ENCODE measurements around the gene DBI. TPM values are rescaled to one million over a fixed set of nuclear protein-coding genes. Genes with fewer than 3 reads are reported as not detected.

Gene DBI
- total and polyA plus RNA-seq, 2 experiments from 2014 or later: 171 to 873 TPM

DNA sequence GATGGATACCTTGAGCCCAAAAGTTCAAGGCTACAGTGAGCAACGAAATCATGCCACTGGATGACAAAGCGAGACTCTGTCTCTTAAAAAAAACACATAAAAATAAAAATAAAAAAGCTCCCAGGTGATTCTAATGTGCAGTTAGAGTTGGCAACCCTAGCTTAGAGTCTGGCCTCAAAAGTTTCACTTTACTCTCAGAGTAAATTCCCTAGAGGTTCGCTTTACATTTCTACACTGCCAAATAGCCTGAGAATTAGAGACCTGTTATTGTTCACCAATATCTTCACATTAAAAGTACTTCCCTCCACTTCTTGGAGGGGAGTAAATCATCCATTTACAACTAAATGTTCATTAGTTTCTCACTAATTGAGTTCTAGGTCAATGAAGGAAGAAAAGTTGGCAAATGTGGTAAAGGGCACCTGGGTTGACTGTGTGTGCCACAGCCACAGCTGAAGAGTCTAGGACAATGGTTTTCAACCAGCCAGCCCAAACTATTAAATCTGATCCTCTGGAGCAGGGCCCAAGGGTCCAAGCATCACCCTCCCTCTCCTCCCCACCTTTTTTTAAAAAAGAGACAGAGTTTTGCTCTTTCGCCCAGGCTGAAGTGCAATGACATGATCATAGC, 49.6 kb downstream of the DBI start:
- 0 out of 3 replicates have a peak, but pooled peaks cover 3% of the 10 kb centered on the region for H3K36me3 Mint-ChIP-seq (ENCODE audit: low read depth)
- Histone ChIP-seq H3F3A (replicated peaks; ENCODE audit: low read depth) (no peaks in the 10 kb centered on the region), H3K27me3 (ENCODE audit: insufficient read depth) (no peaks in the 10 kb centered on the region), H3K79me2 (replicated peaks; ENCODE audit: insufficient read depth) (no peaks in the 10 kb centered on the region), H3K36me3 (ENCODE audit: insufficient read depth) (no peaks in the 10 kb centered on the region), H3K4me2 (no peak overlapping the region), H2AFZ (no peak overlapping the region), H3K27ac (ENCODE audit: low read depth) (no peak overlapping the region), H4K20me1 (replicated peaks; ENCODE audit: insufficient read depth) (no peaks in the 10 kb centered on the region), H3K9me2 (ENCODE audit: insufficient read depth) (no peaks in the 10 kb centered on the region), H3K4me3 (no peak overlapping the region), H3K4me1 (ENCODE audit: insufficient read depth) (no peaks in the 10 kb centered on the region)
- no peak for ATAC-seq
- no peak overlapping the region for H3K27ac Mint-ChIP-seq
- no peaks in the 10 kb centered on the region; the same call in 2 of the 3 replicates for H3K4me1 Mint-ChIP-seq
- no peak for DNase-seq (ENCODE audit: low spot score)
- no peaks in the 10 kb centered on the region for H3K27me3 Mint-ChIP-seq (ENCODE audit: insufficient read depth, low read depth, poor library complexity)
- TF ChIP-seq ZNF331 (CRISPR knock-in tag; IDR thresholded peaks at IDR 0.05; ENCODE audit: low read depth) (no peak), NANOG (IDR thresholded peaks at IDR 0.05; ENCODE audit: borderline replicate concordance) (no peak), POLR2AphosphoS5 (IDR thresholded peaks at IDR 0.05; ENCODE audit: low read depth) (no peak), EZH2phosphoT487 (IDR thresholded peaks at IDR 0.05; ENCODE audit: unreplicated experiment) (no peak), ZNF114 (CRISPR knock-in tag; IDR thresholded peaks at IDR 0.05) (no peak)
- TF ChIP-seq, protein P1, sequence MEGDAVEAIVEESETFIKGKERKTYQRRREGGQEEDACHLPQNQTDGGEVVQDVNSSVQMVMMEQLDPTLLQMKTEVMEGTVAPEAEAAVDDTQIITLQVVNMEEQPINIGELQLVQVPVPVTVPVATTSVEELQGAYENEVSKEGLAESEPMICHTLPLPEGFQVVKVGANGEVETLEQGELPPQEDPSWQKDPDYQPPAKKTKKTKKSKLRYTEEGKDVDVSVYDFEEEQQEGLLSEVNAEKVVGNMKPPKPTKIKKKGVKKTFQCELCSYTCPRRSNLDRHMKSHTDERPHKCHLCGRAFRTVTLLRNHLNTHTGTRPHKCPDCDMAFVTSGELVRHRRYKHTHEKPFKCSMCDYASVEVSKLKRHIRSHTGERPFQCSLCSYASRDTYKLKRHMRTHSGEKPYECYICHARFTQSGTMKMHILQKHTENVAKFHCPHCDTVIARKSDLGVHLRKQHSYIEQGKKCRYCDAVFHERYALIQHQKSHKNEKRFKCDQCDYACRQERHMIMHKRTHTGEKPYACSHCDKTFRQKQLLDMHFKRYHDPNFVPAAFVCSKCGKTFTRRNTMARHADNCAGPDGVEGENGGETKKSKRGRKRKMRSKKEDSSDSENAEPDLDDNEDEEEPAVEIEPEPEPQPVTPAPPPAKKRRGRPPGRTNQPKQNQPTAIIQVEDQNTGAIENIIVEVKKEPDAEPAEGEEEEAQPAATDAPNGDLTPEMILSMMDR (conservative IDR thresholded peaks at IDR 0.05; ENCODE audit: low read depth in 2 of 2): no peak
- no peak overlapping the region for H3K4me3 Mint-ChIP-seq
- H3K9me3 Mint-ChIP-seq: peaks cover 16% of the 10 kb centered on the region

DNA sequence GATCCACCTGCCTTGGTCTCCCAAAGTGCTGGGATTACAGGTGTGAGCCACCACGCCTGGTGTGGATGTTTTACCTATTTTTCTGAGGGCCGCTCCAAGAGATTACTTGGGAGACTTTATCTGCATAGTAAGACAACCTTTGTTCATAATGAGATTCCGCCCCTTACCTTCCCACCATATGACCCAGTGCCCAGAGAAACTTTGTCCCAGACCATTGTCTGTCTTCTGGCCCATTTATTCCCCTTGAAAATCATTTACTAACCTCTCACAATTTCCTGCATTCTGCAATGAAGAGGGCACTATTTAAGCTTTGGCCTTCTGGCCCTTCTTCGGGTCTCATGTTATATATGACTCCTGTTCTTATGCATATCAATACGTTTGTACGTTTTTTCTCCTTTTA, 51.1 kb downstream of the DBI start:
- Histone ChIP-seq H3F3A (replicated peaks; ENCODE audit: low read depth) (no peaks in the 10 kb centered on the region), H3K4me2 (no peak overlapping the region), H3K9me2 (ENCODE audit: insufficient read depth) (no peaks in the 10 kb centered on the region), H3K4me1 (ENCODE audit: insufficient read depth) (no peaks in the 10 kb centered on the region), H3K4me3 (no peak overlapping the region), H3K36me3 (ENCODE audit: insufficient read depth) (no peaks in the 10 kb centered on the region), H3K27ac (ENCODE audit: low read depth) (no peak overlapping the region), H2AFZ (no peak overlapping the region), H3K79me2 (replicated peaks; ENCODE audit: insufficient read depth) (no peaks in the 10 kb centered on the region), H4K20me1 (replicated peaks; ENCODE audit: insufficient read depth) (no peaks in the 10 kb centered on the region), H3K27me3 (ENCODE audit: insufficient read depth) (no peaks in the 10 kb centered on the region)
- Mint-ChIP-seq H3K36me3 (ENCODE audit: low read depth) (peaks cover 8% of the 10 kb centered on the region; the same call in 1 of the 3 replicates), H3K27ac (no peak overlapping the region), H3K4me1 (peaks cover 6% of the 10 kb centered on the region; the same call in 2 of the 3 replicates), H3K27me3 (ENCODE audit: insufficient read depth, low read depth, poor library complexity) (no peaks in the 10 kb centered on the region), H3K9me3 (peaks cover 29% of the 10 kb centered on the region), H3K4me3 (no peak overlapping the region)
- no peak for ATAC-seq
- TF ChIP-seq POLR2AphosphoS5 (IDR thresholded peaks at IDR 0.05; ENCODE audit: low read depth) (no peak), STAT1 (IDR thresholded peaks at IDR 0.05; ENCODE audit: unreplicated experiment) (no peak), EZH2phosphoT487 (IDR thresholded peaks at IDR 0.05; ENCODE audit: unreplicated experiment) (no peak), NANOG (IDR thresholded peaks at IDR 0.05; ENCODE audit: borderline replicate concordance) (no peak), EZH2 (IDR thresholded peaks at IDR 0.05; ENCODE audit: low read depth, unreplicated experiment) (no peak), ZNF331 (CRISPR knock-in tag; IDR thresholded peaks at IDR 0.05; ENCODE audit: low read depth) (no peak)
- TF ChIP-seq, protein P2, sequence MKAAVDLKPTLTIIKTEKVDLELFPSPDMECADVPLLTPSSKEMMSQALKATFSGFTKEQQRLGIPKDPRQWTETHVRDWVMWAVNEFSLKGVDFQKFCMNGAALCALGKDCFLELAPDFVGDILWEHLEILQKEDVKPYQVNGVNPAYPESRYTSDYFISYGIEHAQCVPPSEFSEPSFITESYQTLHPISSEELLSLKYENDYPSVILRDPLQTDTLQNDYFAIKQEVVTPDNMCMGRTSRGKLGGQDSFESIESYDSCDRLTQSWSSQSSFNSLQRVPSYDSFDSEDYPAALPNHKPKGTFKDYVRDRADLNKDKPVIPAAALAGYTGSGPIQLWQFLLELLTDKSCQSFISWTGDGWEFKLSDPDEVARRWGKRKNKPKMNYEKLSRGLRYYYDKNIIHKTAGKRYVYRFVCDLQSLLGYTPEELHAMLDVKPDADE (IDR thresholded peaks at IDR 0.05): no peak
- TF ChIP-seq, protein P3, sequence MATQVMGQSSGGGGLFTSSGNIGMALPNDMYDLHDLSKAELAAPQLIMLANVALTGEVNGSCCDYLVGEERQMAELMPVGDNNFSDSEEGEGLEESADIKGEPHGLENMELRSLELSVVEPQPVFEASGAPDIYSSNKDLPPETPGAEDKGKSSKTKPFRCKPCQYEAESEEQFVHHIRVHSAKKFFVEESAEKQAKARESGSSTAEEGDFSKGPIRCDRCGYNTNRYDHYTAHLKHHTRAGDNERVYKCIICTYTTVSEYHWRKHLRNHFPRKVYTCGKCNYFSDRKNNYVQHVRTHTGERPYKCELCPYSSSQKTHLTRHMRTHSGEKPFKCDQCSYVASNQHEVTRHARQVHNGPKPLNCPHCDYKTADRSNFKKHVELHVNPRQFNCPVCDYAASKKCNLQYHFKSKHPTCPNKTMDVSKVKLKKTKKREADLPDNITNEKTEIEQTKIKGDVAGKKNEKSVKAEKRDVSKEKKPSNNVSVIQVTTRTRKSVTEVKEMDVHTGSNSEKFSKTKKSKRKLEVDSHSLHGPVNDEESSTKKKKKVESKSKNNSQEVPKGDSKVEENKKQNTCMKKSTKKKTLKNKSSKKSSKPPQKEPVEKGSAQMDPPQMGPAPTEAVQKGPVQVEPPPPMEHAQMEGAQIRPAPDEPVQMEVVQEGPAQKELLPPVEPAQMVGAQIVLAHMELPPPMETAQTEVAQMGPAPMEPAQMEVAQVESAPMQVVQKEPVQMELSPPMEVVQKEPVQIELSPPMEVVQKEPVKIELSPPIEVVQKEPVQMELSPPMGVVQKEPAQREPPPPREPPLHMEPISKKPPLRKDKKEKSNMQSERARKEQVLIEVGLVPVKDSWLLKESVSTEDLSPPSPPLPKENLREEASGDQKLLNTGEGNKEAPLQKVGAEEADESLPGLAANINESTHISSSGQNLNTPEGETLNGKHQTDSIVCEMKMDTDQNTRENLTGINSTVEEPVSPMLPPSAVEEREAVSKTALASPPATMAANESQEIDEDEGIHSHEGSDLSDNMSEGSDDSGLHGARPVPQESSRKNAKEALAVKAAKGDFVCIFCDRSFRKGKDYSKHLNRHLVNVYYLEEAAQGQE (IDR thresholded peaks at IDR 0.05; ENCODE audit: unreplicated experiment): no peak
- no peak for DNase-seq (ENCODE audit: low spot score)

Measured in GM23338 (cell line).